Left lobe of liver (tissue), 2 donors: Measurements from ENCODE around the gene DUSP15. TPM values are rescaled to one million over a fixed set of nuclear protein-coding genes. Genes with fewer than 3 reads are reported as not detected.
"Not testable (repeated sequence)": the region's sequence is repeated elsewhere in the genome, so short reads cannot be mapped to it uniquely, and the experiment has no call there.

Experiments used
- ATAC-seq: fragments of 200-7000 bp; cut with Tn5 transposase; one replicate; pipeline ENCODE4 v1.9.1; 2020; ENCODE audit warnings: mild to moderate bottlenecking, moderate library complexity
- DNase-seq: peaks from one replicate; pipeline ENCODE4 v3.0.0-alpha.2; 2020; ENCODE audit warnings: low spot score
- total RNA-seq: library from RNA; stranded (reverse); gene quantifications from one replicate; pipeline ENCODE4 v1.2.1, GENCODE V29; 2021
- donor health status: DM: no; HTN: no; CAD: no; lungs with moderate emphysema.
- donor health status: DM: no; HTN: yes; CAD: no.

The DUSP15 gene
- total RNA-seq, 1 donor from 2014 or later, result 0.38 TPM

DNA sequence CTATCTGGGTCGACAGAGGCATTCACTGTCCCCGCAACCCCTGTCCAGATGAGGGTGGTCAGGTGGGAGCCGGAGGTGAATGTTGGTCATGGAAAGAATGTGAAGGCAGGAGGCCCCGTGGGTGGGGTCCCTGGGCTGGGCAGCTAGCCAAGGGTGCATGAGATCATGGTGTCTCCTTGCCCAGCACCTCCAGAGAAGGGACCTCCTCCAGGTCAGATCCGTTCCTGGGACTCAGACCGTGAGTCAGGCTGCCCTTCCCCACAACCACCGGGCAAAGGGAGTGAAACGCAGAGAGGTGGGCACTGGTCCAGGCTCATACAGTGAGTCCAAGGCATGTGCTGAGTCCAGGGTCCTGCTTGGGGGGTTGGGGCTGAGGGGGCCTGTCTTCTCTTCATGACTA lies 28.4 kb downstream of the DUSP15 start:
- ATAC-seq (no peak), DNase-seq (no peak)

- DNase-seq, result no peak
Observed at GRCh38 chr20:31840906-31841816, 29.2 kb downstream of the DUSP15 start.

DNA sequence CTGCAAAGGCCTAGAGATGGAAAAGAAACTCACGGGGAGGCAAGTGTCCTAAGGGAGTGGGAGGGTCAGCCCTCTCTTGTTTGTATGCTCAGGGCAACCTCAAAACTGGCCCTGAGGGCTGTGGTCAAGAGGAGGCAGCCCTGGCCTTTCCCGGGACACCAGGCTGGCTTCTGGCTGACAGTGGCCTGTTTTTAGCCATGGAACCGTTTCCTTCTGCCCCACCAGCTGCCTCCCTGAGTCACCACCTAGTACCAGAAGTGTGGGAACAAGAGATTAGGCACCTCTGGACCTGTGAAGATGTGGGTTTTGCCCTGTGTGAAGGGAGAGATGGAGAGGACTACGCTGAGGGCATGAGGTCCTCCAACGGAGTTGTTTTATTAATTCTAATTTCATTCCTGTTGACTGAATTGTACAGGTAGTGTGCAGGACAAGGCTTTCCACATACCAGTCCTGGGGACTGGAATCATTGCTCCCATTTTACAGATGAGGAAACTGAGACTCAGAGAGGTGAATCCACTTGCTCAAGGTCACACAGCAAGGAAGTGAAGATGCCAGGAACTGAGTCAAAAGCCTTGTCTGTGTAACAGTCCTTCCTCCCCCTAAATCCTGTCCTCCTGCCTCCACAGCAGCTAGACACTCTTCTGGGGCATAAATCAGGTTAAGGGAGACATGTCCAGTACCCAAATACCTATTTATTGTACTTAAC lies 30.4 kb downstream of the DUSP15 start:
- ATAC-seq (no peak), DNase-seq (no peak)

More at GRCh38 chr20:31840906-31841816, 29.2 kb downstream of the DUSP15 start:
- ATAC-seq, result no peak

- DNase-seq (no peak), ATAC-seq (no peak)
Observed at GRCh38 chr20:31838646-31839292, 31.6 kb downstream of the DUSP15 start.

DNA sequence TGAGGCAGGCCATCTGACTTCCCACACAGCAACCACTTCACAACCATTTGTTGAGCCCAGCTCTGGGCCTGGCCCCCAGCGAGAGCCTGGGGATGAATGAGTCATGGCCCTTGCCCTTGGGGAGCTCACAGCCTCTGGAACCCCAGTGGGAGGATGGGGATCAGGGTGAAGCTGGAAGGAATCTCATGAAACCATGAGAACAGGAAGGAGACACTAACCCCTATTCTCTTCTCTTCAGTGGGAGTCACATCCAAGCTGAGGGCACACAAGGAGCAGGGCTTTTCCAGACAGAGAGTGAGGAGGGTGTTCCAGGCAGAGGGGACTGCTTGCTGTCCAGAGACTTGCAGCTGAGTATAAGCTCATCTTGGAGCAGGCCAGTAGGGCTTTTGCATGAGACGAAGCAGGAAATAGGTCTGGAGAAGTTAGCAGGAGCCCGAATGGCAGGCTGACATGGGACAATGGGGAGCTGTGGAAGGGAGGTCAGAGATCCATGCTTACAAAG lies 32.4 kb downstream of the DUSP15 start:
- ATAC-seq (no peak), DNase-seq (no peak)

DNA sequence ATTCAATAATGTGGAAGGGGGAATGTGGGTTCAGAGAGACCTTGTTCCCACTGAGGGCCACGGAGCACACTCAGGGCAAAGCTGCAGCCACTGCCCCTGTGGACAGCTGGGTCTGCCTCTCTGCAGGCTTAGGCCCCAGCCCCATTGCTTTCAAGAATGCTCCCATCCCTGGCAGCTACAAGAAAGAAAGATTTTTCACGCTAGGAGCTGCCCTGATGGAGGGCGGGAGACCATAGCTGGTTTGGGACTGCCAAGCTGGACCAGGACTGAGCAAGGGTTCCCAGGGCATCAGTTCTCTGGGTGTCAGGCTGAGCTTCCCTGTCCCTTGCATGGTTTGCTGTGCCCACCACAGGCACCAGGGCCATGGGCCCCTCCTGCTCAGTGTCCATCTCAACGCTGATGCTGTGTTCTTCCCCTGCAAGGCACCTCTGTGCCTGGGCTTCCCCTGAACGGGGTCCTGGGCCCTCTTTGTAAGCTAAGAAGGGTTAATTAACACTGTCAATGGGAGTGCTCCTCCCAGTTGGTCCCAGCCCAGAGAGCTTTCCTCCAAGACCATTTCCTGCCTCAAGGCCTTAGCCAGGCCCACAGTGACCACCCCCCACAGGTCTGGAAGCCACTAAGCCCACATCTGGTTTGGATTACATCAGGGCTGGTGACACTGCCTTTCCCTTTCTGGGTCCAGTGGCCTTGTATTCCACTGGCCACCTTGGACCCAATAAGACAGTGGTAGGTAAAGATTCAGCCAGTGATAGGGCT lies 33.3 kb downstream of the DUSP15 start:
- DNase-seq (no peak), ATAC-seq (no peak)

DNA sequence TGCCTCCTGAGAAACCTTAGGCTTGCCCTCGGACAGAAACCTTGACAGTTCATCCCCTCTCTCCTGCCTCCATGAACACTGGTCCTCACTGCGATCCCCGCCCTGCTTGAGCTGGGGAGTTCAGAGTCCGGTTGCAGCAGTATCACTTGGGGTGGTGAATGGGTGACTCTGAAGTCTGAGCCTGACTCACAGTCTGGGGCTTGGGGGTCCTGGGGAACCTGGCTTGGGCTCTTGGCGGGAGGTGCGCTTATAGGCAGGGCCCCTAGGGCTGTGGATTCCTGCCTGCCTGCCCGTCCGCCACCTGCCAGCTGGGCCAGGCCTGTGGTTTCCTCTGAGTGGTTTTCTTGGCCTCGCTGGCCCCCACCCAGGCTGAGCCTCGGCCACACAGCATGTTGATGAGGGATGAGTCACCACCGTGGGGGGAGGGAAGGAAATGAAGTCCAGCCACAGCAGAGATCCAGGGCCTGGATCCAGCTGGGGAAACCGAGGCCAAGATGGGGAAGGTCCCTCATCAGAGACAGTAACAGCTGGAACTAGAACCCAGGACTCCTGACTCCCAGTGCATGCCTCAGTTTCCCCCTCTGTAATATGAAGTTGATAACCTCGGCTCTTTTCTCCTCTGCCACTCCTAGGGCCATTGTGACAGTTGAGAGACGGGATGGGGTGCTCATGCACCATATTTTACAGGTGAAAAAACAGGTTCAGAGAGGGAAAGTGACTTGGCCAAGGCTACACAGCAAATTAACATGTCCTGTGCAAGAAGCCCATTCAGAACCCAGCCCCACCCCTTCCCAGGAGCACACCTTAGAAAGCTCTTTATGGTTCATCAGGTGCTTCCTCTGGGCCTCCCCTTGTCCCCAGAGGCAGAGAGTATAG lies 34.1 kb downstream of the DUSP15 start:
- ATAC-seq (peak; percentile 35), DNase-seq (no peak)

DNA sequence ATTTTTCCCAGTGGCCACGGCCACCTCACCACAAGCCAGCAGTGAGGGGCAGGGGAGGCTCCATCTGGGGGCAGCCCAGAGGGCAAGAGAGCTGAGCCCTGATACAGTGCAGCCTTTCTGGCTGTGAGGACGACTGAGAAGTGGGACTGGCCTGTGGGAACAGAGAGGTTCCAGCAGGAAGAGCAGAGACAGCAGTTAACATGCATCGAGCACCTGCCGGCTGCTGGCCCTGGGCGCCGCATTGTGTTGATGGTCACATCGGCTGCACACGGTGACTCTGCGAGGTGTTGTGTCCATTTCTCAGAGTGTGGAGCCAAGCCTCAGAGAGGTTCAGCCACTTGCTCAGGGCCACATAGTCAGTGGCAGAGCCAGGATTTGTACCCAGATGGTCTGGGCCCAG lies 34.8 kb downstream of the DUSP15 start:
- ATAC-seq (no peak), DNase-seq (no peak)

GRCh38 chr20:31833931-31834521 lies 36.3 kb downstream of the DUSP15 start:
- ATAC-seq (no peak), DNase-seq (no peak)

- no peak for DNase-seq
- ATAC-seq, result peak; percentile 71
Observed at GRCh38 chr20:31833130-31833930, 37.0 kb downstream of the DUSP15 start.

GRCh38 chr20:31831771-31832306 lies 38.5 kb downstream of the DUSP15 start:
- DNase-seq, result no peak
- no peak for ATAC-seq

DNA sequence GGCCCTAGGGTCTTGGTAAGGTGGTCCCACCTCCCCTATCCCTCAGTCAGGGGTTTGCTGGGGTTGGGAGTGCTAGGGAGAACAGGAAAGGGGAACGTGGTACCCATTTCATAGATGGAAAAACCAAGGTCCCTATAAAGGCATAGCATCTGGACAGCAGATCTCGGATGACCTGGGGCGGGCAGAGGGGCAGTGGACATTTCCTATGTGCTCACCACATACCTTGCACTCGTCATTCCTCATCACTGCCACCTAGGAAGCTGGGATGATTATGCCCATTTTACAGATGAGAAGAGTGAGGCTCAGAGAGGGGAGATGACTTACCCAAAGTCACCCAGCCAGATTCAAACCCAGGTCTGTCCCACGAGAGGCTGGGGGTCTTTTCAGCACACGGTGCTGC lies 39.1 kb downstream of the DUSP15 start:
- ATAC-seq, result no peak

DNA sequence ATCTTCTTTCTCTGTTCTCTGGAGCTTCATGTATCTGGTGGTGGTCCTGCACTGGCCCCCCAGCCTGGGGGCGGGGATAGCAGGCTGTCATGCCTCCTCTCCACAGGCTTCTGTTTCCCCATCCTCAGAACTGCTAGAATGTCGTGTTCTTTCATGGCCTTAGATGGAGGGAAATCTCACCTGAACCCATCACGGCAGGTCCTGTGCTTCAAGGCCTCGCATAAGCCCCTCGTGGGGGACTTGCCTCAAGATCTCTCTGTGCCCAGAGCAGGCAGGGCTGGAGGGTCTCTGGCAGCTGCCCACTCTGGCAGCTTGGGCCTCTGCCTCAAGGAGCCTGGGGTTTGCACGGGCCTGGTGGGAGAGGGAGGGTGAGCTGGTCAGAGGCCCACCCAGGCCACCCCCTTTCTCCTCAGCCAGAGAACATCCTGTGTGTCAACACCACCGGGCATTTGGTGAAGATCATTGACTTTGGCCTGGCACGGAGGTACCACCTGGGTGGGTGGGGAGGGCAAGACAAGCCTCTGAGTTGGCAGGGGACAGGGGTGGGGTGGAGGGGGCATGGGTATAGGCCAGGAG lies 39.8 kb downstream of the DUSP15 start:
- ATAC-seq (no peak), DNase-seq (no peak)

More for the DNA sequence above, 39.1 kb downstream of the DUSP15 start:
- DNase-seq, result no peak

- DNase-seq (no peak), ATAC-seq (no peak)
Observed at GRCh38 chr20:31829731-31830130, 40.6 kb downstream of the DUSP15 start.

- ATAC-seq, DNase-seq: not testable (repeated sequence)
Observed at GRCh38 chr20:31828016-31828415, 42.3 kb downstream of the DUSP15 start.

- ATAC-seq (no peak), DNase-seq (no peak)
Observed at GRCh38 chr20:31827059-31827458, 43.3 kb downstream of the DUSP15 start.

DNA sequence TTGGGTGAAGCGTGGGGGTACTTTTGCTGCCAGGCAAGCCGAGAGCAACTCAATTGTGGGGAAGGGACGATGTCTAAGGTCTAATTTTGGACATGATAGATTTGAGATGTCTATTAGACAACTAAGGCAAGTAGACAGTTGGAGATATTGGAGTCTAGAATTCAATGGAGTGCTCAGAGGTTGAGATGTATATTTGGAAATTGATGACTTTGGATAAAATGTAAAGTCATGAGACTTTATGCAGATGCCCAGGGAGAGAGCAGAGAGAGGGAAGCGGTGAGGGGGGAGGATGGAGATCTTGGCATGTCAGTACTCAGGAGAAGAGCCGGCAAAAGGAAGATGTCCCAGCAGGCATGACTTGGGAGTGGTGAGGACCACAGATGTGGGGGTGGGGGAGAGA lies 44.3 kb downstream of the DUSP15 start:
- DNase-seq, result no peak
- ATAC-seq, result no peak
